HEK293T (cell line): Measurements from ENCODE around the gene HAP1.

Experiments used
- CTCF ChIA-PET: fragments of 350-600 bp; formaldehyde crosslinking; extraction: SDS; loops from one replicate; lab custom pipeline; 2021; ENCODE audit warnings: antibody characterized with exemption, inconsistent platforms; lab: Yijun Ruan, JAX
- POLR2A ChIA-PET: fragments of 350-600 bp; formaldehyde crosslinking; extraction: SDS; loops from one replicate; lab custom pipeline; 2020; ENCODE audit warnings: antibody characterized with exemption, inconsistent platforms; lab: Yijun Ruan, JAX
- DNase-seq: peaks from one replicate; pipeline ENCODE4 v3.0.0; 2012; ENCODE audit warnings: mixed read lengths; ENCODE audit errors: extremely low spot score
- ARNT ChIP-seq: fragments of 450-650 bp; IDR thresholded peaks from 2 replicates; pipeline ENCODE4 v1.6.1; 2017; ENCODE audit warnings: mild to moderate bottlenecking
- BHLHE40 ChIP-seq: fragments of 450-650 bp; IDR thresholded peaks from 2 replicates; pipeline ENCODE4 v1.6.1; 2016; ENCODE audit warnings: mild to moderate bottlenecking, moderate library complexity, borderline replicate concordance
- CTBP1 ChIP-seq: fragments of 450-650 bp; IDR thresholded peaks from 2 replicates; pipeline ENCODE4 v1.6.1; 2016; ENCODE audit warnings: borderline replicate concordance
- ELF4 ChIP-seq: fragments of 450-650 bp; IDR thresholded peaks from 2 replicates; pipeline ENCODE4 v1.6.1; 2017; ENCODE audit warnings: antibody characterized with exemption
- FOXA1 ChIP-seq: fragments of 450-650 bp; IDR thresholded peaks from 2 replicates; pipeline ENCODE4 v1.6.1; 2016; ENCODE audit warnings: mild to moderate bottlenecking
- FOXK2 ChIP-seq: fragments of 450-650 bp; IDR thresholded peaks from 2 replicates; pipeline ENCODE4 v1.6.1; 2016; ENCODE audit warnings: mild to moderate bottlenecking
- FOXM1 ChIP-seq: fragments of 450-650 bp; IDR thresholded peaks from 2 replicates; pipeline ENCODE4 v1.6.1; 2017; ENCODE audit warnings: mild to moderate bottlenecking, borderline replicate concordance
- HDGF ChIP-seq: fragments of 450-650 bp; IDR thresholded peaks from 2 replicates; pipeline ENCODE4 v1.6.1; 2017; ENCODE audit warnings: antibody characterized with exemption, borderline replicate concordance
- L3MBTL2 ChIP-seq: fragments of 450-650 bp; conservative IDR thresholded peaks from 2 replicates; pipeline ENCODE4 v1.6.1; 2016; ENCODE audit warnings: mild to moderate bottlenecking
- LEF1 ChIP-seq: fragments of 450-650 bp; IDR thresholded peaks from 2 replicates; pipeline ENCODE4 v1.6.1; 2017; ENCODE audit warnings: mild to moderate bottlenecking, borderline replicate concordance
- NFRKB ChIP-seq: fragments of 450-650 bp; IDR thresholded peaks from 2 replicates; pipeline ENCODE4 v1.6.1; 2016; ENCODE audit warnings: mild to moderate bottlenecking, moderate library complexity
- PKNOX1 ChIP-seq: fragments of 450-650 bp; IDR thresholded peaks from 2 replicates; pipeline ENCODE4 v1.6.1; 2016
- SP1 ChIP-seq: fragments of 450-650 bp; IDR thresholded peaks from 2 replicates; pipeline ENCODE4 v1.6.1; 2017
- SUZ12 ChIP-seq: fragments of 450-650 bp; IDR thresholded peaks from 2 replicates; pipeline ENCODE4 v1.6.1; 2016; ENCODE audit warnings: mild to moderate bottlenecking
- TARDBP ChIP-seq: fragments of 450-650 bp; IDR thresholded peaks from 2 replicates; pipeline ENCODE4 v1.6.1; 2016
- ZNF384 ChIP-seq: fragments of 450-650 bp; IDR thresholded peaks from 2 replicates; pipeline ENCODE4 v1.6.1; 2016

Gene HAP1

GRCh38 chr17:41760878-41761277, 26.4 kb upstream of the HAP1 start:
- TF ChIP-seq SUZ12 (no peak), SP1 (no peak), CTBP1 (no peak), TARDBP (no peak), L3MBTL2 (no peak)
- no peak for DNase-seq
- ChIA-PET CTCF (interaction anchor here (0.7 to 1.2 kb wide), 2 partner anchors 25 to 33 kb away, joined by 3 to 4 read pairs; no protein-coding TSS in a partner anchor), POLR2A (no interaction called here)

GRCh38 chr17:41758601-41759000, 24.2 kb upstream of the HAP1 start:
- POLR2A ChIA-PET: interaction anchor here (1.4 kb wide), 1 partner anchor 53 kb away, joined by 3 read pairs; the partner anchor contains the start of gene P3H4
- TF ChIP-seq SP1 (no peak), ELF4 (no peak), SUZ12 (no peak)
- CTCF ChIA-PET: interaction anchor here (0.6 to 1.5 kb wide), 3 partner anchors 10 to 79 kb away, joined by 3 to 5 read pairs (median 3); partner anchors contain the start of genes JUP and KLHL10
- no peak for DNase-seq

- CTCF ChIA-PET: interaction anchor here (0.9 to 3.0 kb wide), 2 partner anchors 32 to 48 kb away, joined by 5 to 9 read pairs; partner anchors contain the start of gene JUP
- POLR2A ChIA-PET: interaction anchor here (1.2 to 2.4 kb wide), 3 partner anchors 19 to 32 kb away, joined by 3 to 6 read pairs (median 6); partner anchors contain the start of gene JUP
- DNase-seq: no peak
- TF ChIP-seq FOXA1: no peak
- no peak for TF ChIP-seq SUZ12
- no peak for TF ChIP-seq NFRKB
- no peak for TF ChIP-seq TARDBP
- no peak for TF ChIP-seq ARNT
- no peak for TF ChIP-seq FOXM1
- TF ChIP-seq BHLHE40: no peak
- TF ChIP-seq HDGF: no peak
- no peak for TF ChIP-seq LEF1
Measured at GRCh38 chr17:41754066-41754465, 19.6 kb upstream of the HAP1 start.

GRCh38 chr17:41751288-41751687, 16.8 kb upstream of the HAP1 start:
- CTCF ChIA-PET: interaction anchor here (0.5 to 1.0 kb wide), 2 partner anchors 35 to 497 kb away, joined by 4 read pairs; partner anchors contain the start of gene JUP
- TF ChIP-seq TARDBP: no peak
- no peak for TF ChIP-seq BHLHE40
- TF ChIP-seq ZNF384: no peak
- no peak for TF ChIP-seq PKNOX1
- no peak for TF ChIP-seq FOXK2
- TF ChIP-seq NFRKB: no peak
- no peak for TF ChIP-seq CTBP1
- TF ChIP-seq L3MBTL2: no peak
- no peak for TF ChIP-seq FOXM1
- TF ChIP-seq SP1: no peak
- TF ChIP-seq LEF1: no peak
- no peak for TF ChIP-seq FOXA1
- no peak for TF ChIP-seq ELF4
- TF ChIP-seq HDGF: no peak
- no peak for DNase-seq
- POLR2A ChIA-PET: interaction anchor here (1.9 to 2.0 kb wide), 2 partner anchors 35 to 63 kb away, joined by 6 to 7 read pairs; partner anchors contain the start of genes EIF1 and JUP

GRCh38 chr17:41750862-41751261, 16.4 kb upstream of the HAP1 start:
- CTCF ChIA-PET: interaction anchor here (0.5 to 1.2 kb wide), 4 partner anchors 35 to 498 kb away, joined by 3 to 8 read pairs (median 4); partner anchors contain the start of gene JUP
- no peak for DNase-seq
- no peak for TF ChIP-seq ARNT
- TF ChIP-seq ZNF384: no peak
- no peak for TF ChIP-seq FOXM1
- no peak for TF ChIP-seq L3MBTL2
- TF ChIP-seq LEF1: no peak
- no peak for TF ChIP-seq SUZ12
- no peak for TF ChIP-seq ELF4
- no peak for TF ChIP-seq BHLHE40
- no peak for TF ChIP-seq FOXA1
- no peak for TF ChIP-seq TARDBP
- no peak for TF ChIP-seq PKNOX1
- POLR2A ChIA-PET: interaction anchor here (0.9 to 2.0 kb wide), 3 partner anchors 36 to 62 kb away, joined by 3 to 7 read pairs (median 6); partner anchors contain the start of genes EIF1, JUP and P3H4

GRCh38 chr17:41748275-41748674, 13.8 kb upstream of the HAP1 start:
- POLR2A ChIA-PET: interaction anchor here (0.6 kb wide), 1 partner anchor 38 kb away, joined by 3 read pairs; the partner anchor contains the start of gene JUP
- TF ChIP-seq HDGF (no peak), FOXK2 (no peak), FOXM1 (no peak), ELF4 (no peak), TARDBP (no peak), SP1 (no peak), LEF1 (no peak), PKNOX1 (no peak), CTBP1 (no peak), FOXA1 (no peak), ZNF384 (no peak), BHLHE40 (no peak), SUZ12 (no peak), L3MBTL2 (no peak), ARNT (no peak), NFRKB (no peak)
- DNase-seq: no peak
- CTCF ChIA-PET: interaction anchor here (0.6 to 1.1 kb wide), 4 partner anchors 29 to 82 kb away, joined by 3 to 4 read pairs (median 4); no protein-coding TSS in a partner anchor
